HL-60 (cell line): ENCODE measurements around the gene SNX30.

Experiments
- GABPA ChIP-seq: IDR thresholded peaks from 2 replicates; pipeline ENCODE4 v1.6.1; 2012; ENCODE audit warnings: low read depth
- POLR2AphosphoS5 ChIP-seq: IDR thresholded peaks from 2 replicates; pipeline ENCODE4 v1.6.1; 2012; ENCODE audit warnings: low read depth
- SPI1 ChIP-seq: IDR thresholded peaks from 2 replicates; pipeline ENCODE4 v1.6.1; 2012; ENCODE audit warnings: low read depth, mild to moderate bottlenecking, borderline replicate concordance
- TF ChIP-seq, protein P1 (sequence below): IDR thresholded peaks from one replicate; pipeline ENCODE4 v1.5.1; 2011; ENCODE audit warnings: low read length, control low read depth, inconsistent platforms; ENCODE audit not compliant: insufficient read depth
- TF ChIP-seq, protein P2 (sequence below): IDR thresholded peaks from 2 replicates; pipeline ENCODE4 v1.6.1; 2012; ENCODE audit warnings: low read depth; ENCODE audit not compliant: insufficient replicate concordance

GRCh38 chr9:112848316-112849151, 98.0 kb downstream of the SNX30 start:
- TF ChIP-seq, protein P1, sequence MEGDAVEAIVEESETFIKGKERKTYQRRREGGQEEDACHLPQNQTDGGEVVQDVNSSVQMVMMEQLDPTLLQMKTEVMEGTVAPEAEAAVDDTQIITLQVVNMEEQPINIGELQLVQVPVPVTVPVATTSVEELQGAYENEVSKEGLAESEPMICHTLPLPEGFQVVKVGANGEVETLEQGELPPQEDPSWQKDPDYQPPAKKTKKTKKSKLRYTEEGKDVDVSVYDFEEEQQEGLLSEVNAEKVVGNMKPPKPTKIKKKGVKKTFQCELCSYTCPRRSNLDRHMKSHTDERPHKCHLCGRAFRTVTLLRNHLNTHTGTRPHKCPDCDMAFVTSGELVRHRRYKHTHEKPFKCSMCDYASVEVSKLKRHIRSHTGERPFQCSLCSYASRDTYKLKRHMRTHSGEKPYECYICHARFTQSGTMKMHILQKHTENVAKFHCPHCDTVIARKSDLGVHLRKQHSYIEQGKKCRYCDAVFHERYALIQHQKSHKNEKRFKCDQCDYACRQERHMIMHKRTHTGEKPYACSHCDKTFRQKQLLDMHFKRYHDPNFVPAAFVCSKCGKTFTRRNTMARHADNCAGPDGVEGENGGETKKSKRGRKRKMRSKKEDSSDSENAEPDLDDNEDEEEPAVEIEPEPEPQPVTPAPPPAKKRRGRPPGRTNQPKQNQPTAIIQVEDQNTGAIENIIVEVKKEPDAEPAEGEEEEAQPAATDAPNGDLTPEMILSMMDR: no peak
- TF ChIP-seq GABPA: no peak
- 0 out of 2 replicates have a peak, but pooled peaks have one; percentile 39 for TF ChIP-seq POLR2AphosphoS5
- TF ChIP-seq, protein P2, sequence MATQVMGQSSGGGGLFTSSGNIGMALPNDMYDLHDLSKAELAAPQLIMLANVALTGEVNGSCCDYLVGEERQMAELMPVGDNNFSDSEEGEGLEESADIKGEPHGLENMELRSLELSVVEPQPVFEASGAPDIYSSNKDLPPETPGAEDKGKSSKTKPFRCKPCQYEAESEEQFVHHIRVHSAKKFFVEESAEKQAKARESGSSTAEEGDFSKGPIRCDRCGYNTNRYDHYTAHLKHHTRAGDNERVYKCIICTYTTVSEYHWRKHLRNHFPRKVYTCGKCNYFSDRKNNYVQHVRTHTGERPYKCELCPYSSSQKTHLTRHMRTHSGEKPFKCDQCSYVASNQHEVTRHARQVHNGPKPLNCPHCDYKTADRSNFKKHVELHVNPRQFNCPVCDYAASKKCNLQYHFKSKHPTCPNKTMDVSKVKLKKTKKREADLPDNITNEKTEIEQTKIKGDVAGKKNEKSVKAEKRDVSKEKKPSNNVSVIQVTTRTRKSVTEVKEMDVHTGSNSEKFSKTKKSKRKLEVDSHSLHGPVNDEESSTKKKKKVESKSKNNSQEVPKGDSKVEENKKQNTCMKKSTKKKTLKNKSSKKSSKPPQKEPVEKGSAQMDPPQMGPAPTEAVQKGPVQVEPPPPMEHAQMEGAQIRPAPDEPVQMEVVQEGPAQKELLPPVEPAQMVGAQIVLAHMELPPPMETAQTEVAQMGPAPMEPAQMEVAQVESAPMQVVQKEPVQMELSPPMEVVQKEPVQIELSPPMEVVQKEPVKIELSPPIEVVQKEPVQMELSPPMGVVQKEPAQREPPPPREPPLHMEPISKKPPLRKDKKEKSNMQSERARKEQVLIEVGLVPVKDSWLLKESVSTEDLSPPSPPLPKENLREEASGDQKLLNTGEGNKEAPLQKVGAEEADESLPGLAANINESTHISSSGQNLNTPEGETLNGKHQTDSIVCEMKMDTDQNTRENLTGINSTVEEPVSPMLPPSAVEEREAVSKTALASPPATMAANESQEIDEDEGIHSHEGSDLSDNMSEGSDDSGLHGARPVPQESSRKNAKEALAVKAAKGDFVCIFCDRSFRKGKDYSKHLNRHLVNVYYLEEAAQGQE: no peak
- TF ChIP-seq SPI1: peak; percentile 31; the same call in 1 of the 2 replicates
